Activated CD4-positive, alpha-beta T cell treated with anti-CD3 and anti-CD28 coated beads, Interleukin-2, amount 10 ng/mL, durations not matched to agents 7 days and 5 days (primary cell): Measurements from ENCODE around the gene ZNF697. TPM values are rescaled to one million over a fixed set of nuclear protein-coding genes. Genes with fewer than 3 reads are reported as not detected.

Source experiments
- CTCF ChIA-PET: fragments of 350-600 bp; sonication (Branson Sonifier 250); formaldehyde crosslinking; loops from one replicate; lab custom pipeline; 2021; ENCODE audit warnings: antibody characterized with exemption; lab: Charles Lee
- POLR2A ChIA-PET: fragments of 350-600 bp; sonication (Branson Sonifier 250); formaldehyde crosslinking; loops from one replicate; lab custom pipeline; 2021; ENCODE audit warnings: antibody characterized with exemption; lab: Charles Lee
- DNase-seq: peaks from one replicate; pipeline ENCODE4 v3.0.0-alpha.2; 2020
- H3K27ac Mint-ChIP-seq: one replicate; pipeline ENCODE4 v1.8.0; 2021; ENCODE audit warnings: mild to moderate bottlenecking, moderate library complexity, mixed read lengths
- H3K27me3 Mint-ChIP-seq: one replicate; pipeline ENCODE4 v1.8.0; 2021; ENCODE audit warnings: mixed read lengths
- H3K36me3 Mint-ChIP-seq: one replicate; pipeline ENCODE4 v1.8.0; 2021; ENCODE audit warnings: low read depth, mixed read lengths
- H3K4me1 Mint-ChIP-seq: one replicate; pipeline ENCODE4 v1.8.0; 2021; ENCODE audit warnings: mixed read lengths
- H3K4me3 Mint-ChIP-seq: one replicate; pipeline ENCODE4 v1.8.0; 2021; ENCODE audit warnings: mild to moderate bottlenecking, moderate library complexity, mixed read lengths
- H3K9me3 Mint-ChIP-seq: one replicate; pipeline ENCODE4 v1.8.0; 2021; ENCODE audit warnings: mixed read lengths
- total RNA-seq, 2 experiments: library from RNA; stranded (reverse); gene quantifications; one replicate each; pipeline ENCODE4 v1.2.3, GENCODE V29; 2021

ZNF697 gene
- total RNA-seq, 2 experiments from 2014 or later: 0.10 TPM; not detected in 1

GRCh38 chr1:119635811-119636390, 12.2 kb downstream of the ZNF697 start:
- Mint-ChIP-seq H3K36me3 (no peaks in the 10 kb centered on the region), H3K4me3 (no peak overlapping the region), H3K4me1 (no peaks in the 10 kb centered on the region), H3K27me3 (peaks cover 43% of the 10 kb centered on the region), H3K27ac (no peak overlapping the region), H3K9me3 (no peaks in the 10 kb centered on the region)
- DNase-seq: no peak
- POLR2A ChIA-PET: no interaction called here
- CTCF ChIA-PET: no interaction called here

DNA sequence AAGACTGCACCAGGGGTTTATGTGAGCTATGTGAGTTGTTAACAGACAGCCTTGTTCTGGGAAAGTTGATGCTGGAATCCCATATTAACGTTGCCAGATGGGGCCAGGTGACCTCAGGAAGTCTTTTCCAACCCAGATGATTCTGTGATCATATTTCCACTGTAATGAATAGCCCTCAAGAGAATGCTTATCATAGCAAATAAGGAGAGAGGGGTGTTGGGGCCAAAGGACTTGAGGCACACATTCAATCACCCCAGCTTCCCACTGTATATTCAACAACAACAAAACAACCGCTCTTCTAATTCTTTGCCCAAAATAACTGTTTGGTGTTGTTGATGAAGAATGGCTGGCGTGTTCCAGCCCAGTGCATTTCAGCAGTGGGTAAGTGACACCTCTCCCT, 14.1 kb downstream of the ZNF697 start:
- Mint-ChIP-seq H3K27me3 (peaks cover 56% of the 10 kb centered on the region), H3K9me3 (no peaks in the 10 kb centered on the region), H3K36me3 (no peaks in the 10 kb centered on the region), H3K4me3 (no peak overlapping the region), H3K4me1 (no peaks in the 10 kb centered on the region), H3K27ac (no peak overlapping the region)
- DNase-seq: no peak
- CTCF ChIA-PET: no interaction called here
- POLR2A ChIA-PET: no interaction called here

GRCh38 chr1:119633575-119633974, 14.5 kb downstream of the ZNF697 start:
- Mint-ChIP-seq H3K4me1 (no peaks in the 10 kb centered on the region), H3K27me3 (peaks cover 56% of the 10 kb centered on the region), H3K36me3 (no peaks in the 10 kb centered on the region), H3K9me3 (no peaks in the 10 kb centered on the region), H3K27ac (no peak overlapping the region), H3K4me3 (no peak overlapping the region)
- DNase-seq: no peak
- CTCF ChIA-PET: interaction anchor here (0.6 kb wide), 1 partner anchor 239 kb away, joined by 3 read pairs; no protein-coding TSS in a partner anchor
- POLR2A ChIA-PET: no interaction called here

DNA sequence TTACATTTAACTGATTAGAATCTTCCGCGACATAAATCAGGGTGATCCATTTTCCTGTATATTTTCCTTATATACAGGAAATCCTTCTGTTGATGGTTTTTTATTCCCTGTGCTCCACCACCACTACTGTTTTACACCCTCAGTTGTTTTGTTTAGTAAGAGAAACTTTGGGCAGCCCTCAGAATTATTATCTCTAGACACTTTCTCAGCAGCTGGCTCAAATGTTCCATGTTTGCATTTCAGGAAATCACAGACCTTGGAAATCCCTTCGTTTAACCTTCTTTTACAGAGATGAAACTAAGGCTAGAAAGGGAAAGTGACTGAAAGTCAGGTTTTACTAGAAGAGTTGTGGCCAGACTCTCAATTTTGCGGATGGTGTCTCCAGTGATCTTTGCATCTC, 15.2 kb downstream of the ZNF697 start:
- CTCF ChIA-PET: no interaction called here
- Mint-ChIP-seq H3K27me3 (peaks cover 58% of the 10 kb centered on the region), H3K36me3 (no peaks in the 10 kb centered on the region), H3K4me1 (no peaks in the 10 kb centered on the region), H3K4me3 (no peak overlapping the region), H3K27ac (no peak overlapping the region), H3K9me3 (no peaks in the 10 kb centered on the region)
- DNase-seq: no peak
- POLR2A ChIA-PET: no interaction called here

GRCh38 chr1:119632103-119632490, 16.0 kb downstream of the ZNF697 start:
- DNase-seq: no peak
- Mint-ChIP-seq H3K4me3 (no peak overlapping the region), H3K27me3 (peaks cover 58% of the 10 kb centered on the region), H3K27ac (no peak overlapping the region), H3K4me1 (no peaks in the 10 kb centered on the region), H3K36me3 (no peaks in the 10 kb centered on the region), H3K9me3 (no peaks in the 10 kb centered on the region)
- ChIA-PET CTCF (no interaction called here), POLR2A (no interaction called here)

- Mint-ChIP-seq H3K9me3 (no peaks in the 10 kb centered on the region), H3K27ac (no peak overlapping the region), H3K4me3 (no peak overlapping the region), H3K27me3 (peaks cover 58% of the 10 kb centered on the region), H3K36me3 (no peaks in the 10 kb centered on the region), H3K4me1 (no peaks in the 10 kb centered on the region)
- DNase-seq: no peak
- POLR2A ChIA-PET: no interaction called here
- CTCF ChIA-PET: no interaction called here
Observed at GRCh38 chr1:119631433-119632102, 16.5 kb downstream of the ZNF697 start.

- H3K4me3 Mint-ChIP-seq: no peak overlapping the region
- no peaks in the 10 kb centered on the region for H3K4me1 Mint-ChIP-seq
- H3K27me3 Mint-ChIP-seq: peaks cover 58% of the 10 kb centered on the region
- no peak overlapping the region for H3K27ac Mint-ChIP-seq
- ChIA-PET POLR2A (no interaction called here), CTCF (no interaction called here)
- no peak for DNase-seq
- H3K36me3 Mint-ChIP-seq: no peaks in the 10 kb centered on the region
- H3K9me3 Mint-ChIP-seq: no peaks in the 10 kb centered on the region
Observed at GRCh38 chr1:119631086-119631432, 17.0 kb downstream of the ZNF697 start.

DNA sequence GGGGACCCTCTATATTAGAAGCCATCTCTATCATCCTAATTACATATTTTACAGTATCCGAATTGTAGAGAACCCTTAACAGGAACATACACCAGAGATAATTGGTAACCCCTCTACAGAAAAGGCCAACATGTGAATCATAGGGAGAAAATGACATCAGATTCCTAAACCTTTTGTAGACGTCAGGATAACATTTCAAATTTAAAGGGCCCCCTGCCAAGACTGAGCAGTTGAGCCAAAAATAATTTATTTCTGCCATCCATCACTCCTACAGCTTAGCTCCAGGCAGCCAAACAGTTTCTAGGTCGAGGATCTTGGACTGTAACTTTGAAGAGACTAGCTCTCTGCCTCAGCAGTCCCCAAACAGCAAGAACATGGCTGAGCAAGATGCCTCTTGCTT, 21.2 kb downstream of the ZNF697 start:
- Mint-ChIP-seq H3K36me3 (no peaks in the 10 kb centered on the region), H3K9me3 (no peaks in the 10 kb centered on the region), H3K27ac (no peak overlapping the region), H3K4me3 (no peak overlapping the region), H3K27me3 (peaks cover 25% of the 10 kb centered on the region), H3K4me1 (no peaks in the 10 kb centered on the region)
- POLR2A ChIA-PET: no interaction called here
- CTCF ChIA-PET: no interaction called here
- DNase-seq: no peak

GRCh38 chr1:119626011-119626545, 22.0 kb downstream of the ZNF697 start:
- H3K27me3 Mint-ChIP-seq: peaks cover 20% of the 10 kb centered on the region
- no peaks in the 10 kb centered on the region for H3K9me3 Mint-ChIP-seq
- no peaks in the 10 kb centered on the region for H3K36me3 Mint-ChIP-seq
- H3K4me3 Mint-ChIP-seq: no peak overlapping the region
- CTCF ChIA-PET: no interaction called here
- DNase-seq: no peak
- no peak overlapping the region for H3K27ac Mint-ChIP-seq
- POLR2A ChIA-PET: no interaction called here
- H3K4me1 Mint-ChIP-seq: no peaks in the 10 kb centered on the region

- H3K27me3 Mint-ChIP-seq: peaks cover 5% of the 10 kb centered on the region
- no peaks in the 10 kb centered on the region for H3K36me3 Mint-ChIP-seq
- H3K4me3 Mint-ChIP-seq: no peak overlapping the region
- H3K4me1 Mint-ChIP-seq: no peaks in the 10 kb centered on the region
- no peak for DNase-seq
- no peak overlapping the region for H3K27ac Mint-ChIP-seq
- no peaks in the 10 kb centered on the region for H3K9me3 Mint-ChIP-seq
- CTCF ChIA-PET: interaction anchor here (1.1 kb wide), 1 partner anchor 10 kb away, joined by 3 read pairs; no protein-coding TSS in a partner anchor
- POLR2A ChIA-PET: no interaction called here
Observed at GRCh38 chr1:119623678-119624077, 24.4 kb downstream of the ZNF697 start.

DNA sequence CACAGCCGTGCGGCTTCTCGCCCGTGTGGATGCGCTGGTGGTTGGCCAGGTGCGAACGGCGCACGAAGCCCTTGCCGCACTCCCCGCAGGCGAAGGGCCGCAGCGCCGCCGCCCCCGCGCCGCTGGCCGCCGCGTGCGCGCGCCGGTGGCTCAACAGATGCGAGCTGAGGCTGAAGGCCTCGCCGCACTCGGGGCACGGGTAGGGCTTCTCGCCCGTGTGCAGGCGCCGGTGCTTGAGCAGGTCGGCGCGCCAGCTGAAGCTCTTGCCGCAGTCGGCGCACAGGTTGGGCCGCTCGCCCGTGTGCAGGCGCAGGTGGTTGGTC, 24.9 kb downstream of the ZNF697 start:
- Mint-ChIP-seq H3K27ac (no peak overlapping the region), H3K4me3 (no peak overlapping the region), H3K36me3 (no peaks in the 10 kb centered on the region), H3K9me3 (no peaks in the 10 kb centered on the region), H3K4me1 (no peaks in the 10 kb centered on the region), H3K27me3 (peaks cover 6% of the 10 kb centered on the region)
- no peak for DNase-seq
- CTCF ChIA-PET: no interaction called here
- POLR2A ChIA-PET: no interaction called here

- H3K27ac Mint-ChIP-seq: no peak overlapping the region
- H3K9me3 Mint-ChIP-seq: no peaks in the 10 kb centered on the region
- CTCF ChIA-PET: interaction anchor here (1.1 kb wide), 1 partner anchor 8 kb away, joined by 3 read pairs; no protein-coding TSS in a partner anchor
Observed at GRCh38 chr1:119622311-119623192, 25.5 kb downstream of the ZNF697 start.

GRCh38 chr1:119621705-119622104, 26.4 kb downstream of the ZNF697 start:
- Mint-ChIP-seq H3K27me3 (peaks cover 5% of the 10 kb centered on the region), H3K4me1 (no peaks in the 10 kb centered on the region), H3K36me3 (no peaks in the 10 kb centered on the region), H3K9me3 (no peaks in the 10 kb centered on the region), H3K27ac (no peak overlapping the region), H3K4me3 (no peak overlapping the region)
- DNase-seq: no peak
- ChIA-PET POLR2A (no interaction called here), CTCF (interaction anchor here (1.1 kb wide), 1 partner anchor 8 kb away, joined by 3 read pairs; no protein-coding TSS in a partner anchor)

More at GRCh38 chr1:119622311-119623192, 25.5 kb downstream of the ZNF697 start:
- POLR2A ChIA-PET: no interaction called here
- Mint-ChIP-seq H3K36me3 (no peaks in the 10 kb centered on the region), H3K4me1 (no peaks in the 10 kb centered on the region), H3K27me3 (peaks cover 5% of the 10 kb centered on the region), H3K4me3 (no peak overlapping the region)
- DNase-seq: no peak
